Neural cell (in vitro differentiated cells): Measurements from ENCODE around the gene MARS1. TPM values are rescaled to one million over a fixed set of nuclear protein-coding genes. Genes with fewer than 3 reads are reported as not detected.
"Not testable (repeated sequence)": the region's sequence is repeated elsewhere in the genome, so short reads cannot be mapped to it uniquely, and the experiment has no call there.

Source experiments
- H2AFZ ChIP-seq: fragments of 200-600, 300-800 bp; sonication (generic), shearing (Covaris generic); 2 replicates; pipeline ENCODE4 v1.6.0; 2014; ENCODE audit warnings: low read depth, mild to moderate bottlenecking, antibody characterized with exemption, low read length, moderate library complexity
- H3F3A ChIP-seq: fragments of 200-600 bp; shearing (Covaris generic); 2 replicates; pipeline ENCODE4 v1.6.1; 2016; ENCODE audit warnings: mild to moderate bottlenecking, moderate library complexity, mixed read lengths, antibody characterized with exemption, low read length; ENCODE audit not compliant: insufficient read depth, poor library complexity, severe bottlenecking
- H3K27ac ChIP-seq: fragments of 200-600, 300-800 bp; sonication (generic), shearing (Covaris generic); 2 replicates; pipeline ENCODE4 v1.5.1; 2014; ENCODE audit warnings: mild to moderate bottlenecking, low read length, moderate library complexity
- H3K27me3 ChIP-seq: fragments of 300-800, 200-600 bp; sonication (generic), shearing (Covaris generic); 2 replicates; pipeline ENCODE4 v1.6.0; 2014; ENCODE audit warnings: mild to moderate bottlenecking, low read depth, low read length, moderate library complexity; ENCODE audit not compliant: insufficient read depth
- H3K36me3 ChIP-seq: fragments of 300-800, 200-600 bp; sonication (generic), shearing (Covaris generic); 2 replicates; pipeline ENCODE4 v1.5.1; 2014; ENCODE audit warnings: mild to moderate bottlenecking, antibody characterized with exemption, low read length, moderate library complexity; ENCODE audit not compliant: insufficient read depth
- H3K4me2 ChIP-seq: fragments of 300-800, 200-600 bp; sonication (generic), shearing (Covaris generic); 2 replicates; pipeline ENCODE4 v1.6.0; 2014; ENCODE audit warnings: mild to moderate bottlenecking, low read length
- H3K4me3 ChIP-seq: fragments of 300-800, 200-600 bp; sonication (generic), shearing (Covaris generic); 2 replicates; pipeline ENCODE4 v1.5.1; 2014; ENCODE audit warnings: mild to moderate bottlenecking, low read length, moderate library complexity
- H3K79me2 ChIP-seq: fragments of 200-600 bp; shearing (Covaris generic); replicated peaks from 2 replicates; pipeline ENCODE4 v1.6.0; 2014; ENCODE audit warnings: mild to moderate bottlenecking, low read length, moderate library complexity; ENCODE audit not compliant: insufficient read depth
- H3K9ac ChIP-seq: fragments of 300-800, 200-600 bp; sonication (generic), shearing (Covaris generic); 2 replicates; pipeline ENCODE4 v1.6.1; 2016; ENCODE audit warnings: mild to moderate bottlenecking, low read length, mixed read lengths
- H3K9me2 ChIP-seq: fragments of 200-600 bp; shearing (Covaris generic); 2 replicates; pipeline ENCODE4 v1.6.1; 2016; ENCODE audit warnings: mild to moderate bottlenecking, low read length, mixed read lengths; ENCODE audit not compliant: insufficient read depth
- H3K9me3 ChIP-seq: fragments of 200-600, 300-800 bp; sonication (generic), shearing (Covaris generic); 2 replicates; pipeline ENCODE4 v1.6.1; 2016; ENCODE audit warnings: mild to moderate bottlenecking, mixed run types, low read length, moderate library complexity, mixed read lengths
- H4K20me1 ChIP-seq: fragments of 200-600 bp; shearing (Covaris generic); 2 replicates; pipeline ENCODE4 v1.6.1; 2016; ENCODE audit warnings: mild to moderate bottlenecking, mixed run types; ENCODE audit not compliant: insufficient read depth
- EP300 ChIP-seq: fragments of 450-650 bp; conservative IDR thresholded peaks from 2 replicates; pipeline ENCODE4 v1.6.1; 2014; ENCODE audit warnings: antibody characterized with exemption, mild to moderate bottlenecking, moderate library complexity; ENCODE audit not compliant: poor library complexity, severe bottlenecking
- EZH2 ChIP-seq: fragments of 200-600, 300-800 bp; shearing (Covaris generic), sonication (generic); IDR thresholded peaks from 2 replicates; pipeline ENCODE4 v1.6.1; 2014; ENCODE audit warnings: antibody characterized with exemption, low read length, borderline replicate concordance, mild to moderate bottlenecking; ENCODE audit not compliant: insufficient read depth, poor library complexity, severe bottlenecking
- MXI1 ChIP-seq: fragments of 450-650 bp; conservative IDR thresholded peaks from 2 replicates; pipeline ENCODE4 v1.6.1; 2014; ENCODE audit warnings: antibody characterized with exemption, mild to moderate bottlenecking; ENCODE audit not compliant: poor library complexity, severe bottlenecking
- POLR2AphosphoS5 ChIP-seq: IDR thresholded peaks from 2 replicates; pipeline ENCODE4 v1.6.1; 2012
- RAD21 ChIP-seq: fragments of 450-650 bp; conservative IDR thresholded peaks from 2 replicates; pipeline ENCODE4 v1.6.1; 2014; ENCODE audit warnings: antibody characterized with exemption, mild to moderate bottlenecking, moderate library complexity
- SMC3 ChIP-seq: fragments of 450-650 bp; conservative IDR thresholded peaks from 2 replicates; pipeline ENCODE4 v1.6.1; 2014; ENCODE audit warnings: antibody characterized with exemption, mild to moderate bottlenecking, moderate library complexity; ENCODE audit not compliant: poor library complexity
- TAF1 ChIP-seq: IDR thresholded peaks from 2 replicates; pipeline ENCODE4 v1.6.1; 2012; ENCODE audit warnings: low read depth
- polyA plus RNA-seq: library from polyadenylated mRNA; depleted of rRNA; stranded (reverse); fragments of >200 nt; gene quantifications from 2 replicates; pipeline ENCODE4 v1.2.3, GENCODE V29; 2014
- TF ChIP-seq, protein P1 (sequence below): IDR thresholded peaks from 2 replicates; pipeline ENCODE4 v1.6.1; 2012; ENCODE audit warnings: borderline replicate concordance
- TF ChIP-seq, protein P2 (sequence below): fragments of 450-650 bp; IDR thresholded peaks from 2 replicates; pipeline ENCODE4 v1.5.1; 2014; ENCODE audit warnings: antibody characterized with exemption, mild to moderate bottlenecking, moderate library complexity; ENCODE audit not compliant: poor library complexity, severe bottlenecking

MARS1 gene
- polyA plus RNA-seq, 1 donor from 2014 or later: 321 TPM

DNA sequence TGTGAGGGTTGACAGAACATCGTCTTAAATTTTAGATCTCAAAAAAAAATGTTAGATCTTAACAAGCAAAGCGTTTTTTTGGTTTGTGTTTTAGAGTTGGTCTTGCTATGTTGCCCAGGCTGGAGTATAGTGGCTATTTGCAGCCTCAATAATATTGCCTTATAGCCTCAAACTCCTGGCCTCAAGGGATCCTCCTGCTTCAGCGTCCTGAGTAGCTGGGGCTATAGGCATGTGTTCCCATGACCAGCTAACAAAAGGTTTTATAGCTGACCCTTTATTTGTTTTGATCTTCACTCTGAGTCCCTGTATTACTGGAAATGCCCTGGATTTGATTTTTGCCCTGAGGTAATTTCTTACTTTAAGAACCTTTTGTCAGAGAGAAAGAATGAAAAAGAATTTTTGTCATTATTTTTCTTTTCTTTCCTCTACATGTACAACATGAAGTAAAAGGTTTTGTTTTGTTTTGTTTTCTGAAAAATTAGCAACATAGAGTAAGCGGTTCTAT lies 48.1 kb upstream of the MARS1 start:
- no peaks in the 10 kb centered on the region for H3K9me3 ChIP-seq
- no peaks in the 10 kb centered on the region for H3K79me2 ChIP-seq
- H3K4me3 ChIP-seq: no peak overlapping the region
- no peaks in the 10 kb centered on the region for H3K27me3 ChIP-seq
- no peak overlapping the region for H3K27ac ChIP-seq
- no peaks in the 10 kb centered on the region for H3F3A ChIP-seq
- no peaks in the 10 kb centered on the region for H3K36me3 ChIP-seq
- H3K4me2 ChIP-seq: no peak overlapping the region
- no peak for TF ChIP-seq POLR2AphosphoS5
- TF ChIP-seq EP300: no peak
- no peak for TF ChIP-seq TAF1
- TF ChIP-seq, protein P1, sequence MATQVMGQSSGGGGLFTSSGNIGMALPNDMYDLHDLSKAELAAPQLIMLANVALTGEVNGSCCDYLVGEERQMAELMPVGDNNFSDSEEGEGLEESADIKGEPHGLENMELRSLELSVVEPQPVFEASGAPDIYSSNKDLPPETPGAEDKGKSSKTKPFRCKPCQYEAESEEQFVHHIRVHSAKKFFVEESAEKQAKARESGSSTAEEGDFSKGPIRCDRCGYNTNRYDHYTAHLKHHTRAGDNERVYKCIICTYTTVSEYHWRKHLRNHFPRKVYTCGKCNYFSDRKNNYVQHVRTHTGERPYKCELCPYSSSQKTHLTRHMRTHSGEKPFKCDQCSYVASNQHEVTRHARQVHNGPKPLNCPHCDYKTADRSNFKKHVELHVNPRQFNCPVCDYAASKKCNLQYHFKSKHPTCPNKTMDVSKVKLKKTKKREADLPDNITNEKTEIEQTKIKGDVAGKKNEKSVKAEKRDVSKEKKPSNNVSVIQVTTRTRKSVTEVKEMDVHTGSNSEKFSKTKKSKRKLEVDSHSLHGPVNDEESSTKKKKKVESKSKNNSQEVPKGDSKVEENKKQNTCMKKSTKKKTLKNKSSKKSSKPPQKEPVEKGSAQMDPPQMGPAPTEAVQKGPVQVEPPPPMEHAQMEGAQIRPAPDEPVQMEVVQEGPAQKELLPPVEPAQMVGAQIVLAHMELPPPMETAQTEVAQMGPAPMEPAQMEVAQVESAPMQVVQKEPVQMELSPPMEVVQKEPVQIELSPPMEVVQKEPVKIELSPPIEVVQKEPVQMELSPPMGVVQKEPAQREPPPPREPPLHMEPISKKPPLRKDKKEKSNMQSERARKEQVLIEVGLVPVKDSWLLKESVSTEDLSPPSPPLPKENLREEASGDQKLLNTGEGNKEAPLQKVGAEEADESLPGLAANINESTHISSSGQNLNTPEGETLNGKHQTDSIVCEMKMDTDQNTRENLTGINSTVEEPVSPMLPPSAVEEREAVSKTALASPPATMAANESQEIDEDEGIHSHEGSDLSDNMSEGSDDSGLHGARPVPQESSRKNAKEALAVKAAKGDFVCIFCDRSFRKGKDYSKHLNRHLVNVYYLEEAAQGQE: no peak
- TF ChIP-seq, protein P2, sequence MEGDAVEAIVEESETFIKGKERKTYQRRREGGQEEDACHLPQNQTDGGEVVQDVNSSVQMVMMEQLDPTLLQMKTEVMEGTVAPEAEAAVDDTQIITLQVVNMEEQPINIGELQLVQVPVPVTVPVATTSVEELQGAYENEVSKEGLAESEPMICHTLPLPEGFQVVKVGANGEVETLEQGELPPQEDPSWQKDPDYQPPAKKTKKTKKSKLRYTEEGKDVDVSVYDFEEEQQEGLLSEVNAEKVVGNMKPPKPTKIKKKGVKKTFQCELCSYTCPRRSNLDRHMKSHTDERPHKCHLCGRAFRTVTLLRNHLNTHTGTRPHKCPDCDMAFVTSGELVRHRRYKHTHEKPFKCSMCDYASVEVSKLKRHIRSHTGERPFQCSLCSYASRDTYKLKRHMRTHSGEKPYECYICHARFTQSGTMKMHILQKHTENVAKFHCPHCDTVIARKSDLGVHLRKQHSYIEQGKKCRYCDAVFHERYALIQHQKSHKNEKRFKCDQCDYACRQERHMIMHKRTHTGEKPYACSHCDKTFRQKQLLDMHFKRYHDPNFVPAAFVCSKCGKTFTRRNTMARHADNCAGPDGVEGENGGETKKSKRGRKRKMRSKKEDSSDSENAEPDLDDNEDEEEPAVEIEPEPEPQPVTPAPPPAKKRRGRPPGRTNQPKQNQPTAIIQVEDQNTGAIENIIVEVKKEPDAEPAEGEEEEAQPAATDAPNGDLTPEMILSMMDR: no peak
- no peak for TF ChIP-seq EZH2
- TF ChIP-seq SMC3: no peak
- no peak for TF ChIP-seq RAD21
- no peak for TF ChIP-seq MXI1
- H2AFZ ChIP-seq: no peak overlapping the region
- H3K9ac ChIP-seq: no peak overlapping the region
- H3K9me2 ChIP-seq: no peaks in the 10 kb centered on the region
- no peaks in the 10 kb centered on the region for H4K20me1 ChIP-seq

DNA sequence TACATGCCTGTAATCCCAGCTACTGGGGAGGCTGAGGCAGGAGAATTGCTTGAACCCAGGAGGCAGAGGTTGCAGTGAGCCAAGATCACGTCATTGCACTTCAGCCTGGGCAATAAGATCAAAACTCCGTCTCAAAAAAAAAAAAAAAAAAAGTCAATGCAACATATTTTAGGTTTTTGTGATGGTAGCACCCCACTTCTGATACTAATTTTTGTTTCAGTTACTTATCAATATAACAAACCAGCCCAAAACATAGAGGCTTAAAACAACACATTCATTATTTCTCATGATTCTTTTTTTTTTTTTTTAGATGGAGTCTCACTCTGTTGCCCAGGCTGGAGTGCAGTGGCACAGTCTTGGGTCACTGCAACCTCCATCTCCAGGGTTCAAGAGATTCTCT lies 46.5 kb upstream of the MARS1 start:
- H3K4me3 ChIP-seq, H3K27me3 ChIP-seq, H3K27ac ChIP-seq, H3K36me3 ChIP-seq, H3F3A ChIP-seq, H3K9ac ChIP-seq, H3K9me2 ChIP-seq, H2AFZ ChIP-seq, H3K4me2 ChIP-seq, H3K9me3 ChIP-seq, H4K20me1 ChIP-seq, H3K79me2 ChIP-seq: not testable (repeated sequence)

DNA sequence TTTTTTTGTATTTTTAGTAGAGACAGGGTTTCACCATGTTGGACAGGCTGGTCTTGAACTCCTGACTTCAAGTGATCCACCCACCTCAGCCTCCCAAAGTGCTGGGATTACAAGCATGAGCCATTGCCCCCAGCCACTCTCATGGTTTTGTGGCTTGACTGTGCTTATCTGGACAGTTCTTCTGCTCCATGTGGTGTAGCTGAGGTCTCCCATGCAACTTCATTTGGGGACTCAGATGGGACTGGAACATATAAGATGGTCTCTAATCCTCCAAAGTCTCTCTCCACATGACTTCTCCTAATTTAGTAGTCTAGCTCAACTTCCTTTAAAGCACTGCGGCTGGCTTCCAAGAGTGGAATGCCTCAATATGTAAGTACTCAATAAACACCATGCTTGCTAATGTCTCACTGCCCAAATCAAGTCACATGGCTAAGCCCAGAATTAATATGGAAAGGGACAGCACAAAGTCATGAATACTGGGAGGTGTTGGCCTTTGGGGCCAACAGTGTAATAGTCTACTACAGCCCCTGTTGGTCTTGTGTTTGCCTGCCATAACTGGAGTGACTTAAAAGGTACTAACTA lies 45.9 kb upstream of the MARS1 start:
- Histone ChIP-seq H3K9me2 (no peaks in the 10 kb centered on the region), H3K4me3 (no peak overlapping the region), H3K27ac (no peak overlapping the region), H3K79me2 (no peaks in the 10 kb centered on the region), H3K36me3 (no peaks in the 10 kb centered on the region), H2AFZ (no peak overlapping the region), H3K4me2 (no peak overlapping the region), H3K27me3 (no peaks in the 10 kb centered on the region), H3F3A (no peaks in the 10 kb centered on the region), H4K20me1 (no peaks in the 10 kb centered on the region), H3K9me3 (no peaks in the 10 kb centered on the region), H3K9ac (no peak overlapping the region)
- no peak for TF ChIP-seq MXI1
- TF ChIP-seq TAF1: no peak
- TF ChIP-seq POLR2AphosphoS5: no peak
- no peak for TF ChIP-seq EP300
- TF ChIP-seq, protein P1: no peak
- no peak for TF ChIP-seq SMC3
- TF ChIP-seq EZH2: no peak
- TF ChIP-seq, protein P2: no peak
- no peak for TF ChIP-seq RAD21
